SK-N-SH treated with all-trans-retinoic acid at 6 μM for 48 hours (cell line): ENCODE measurements around the gene CINP.

Experiments
- ATAC-seq: fragments of 200-7000 bp; cut with Tn5 transposase; 3 replicates; pipeline ENCODE4 v1.9.1; 2020; ENCODE audit warnings: mild to moderate bottlenecking, moderate library complexity
- ARNTL ChIP-seq: fragments of 450-650 bp; formaldehyde crosslinking; IDR thresholded peaks from 2 replicates; pipeline ENCODE4 v1.5.0; 2020; ENCODE audit warnings: low read depth, mild to moderate bottlenecking, moderate library complexity, borderline replicate concordance
- BACH2 ChIP-seq: fragments of 250-450 bp; sonication (Bioruptor Pico); IDR thresholded peaks from 2 replicates; pipeline ENCODE4 v1.9.0; 2021; ENCODE audit warnings: mild to moderate bottlenecking, borderline replicate concordance
- CSDC2 ChIP-seq: fragments of 250-450 bp; sonication (Bioruptor Pico); IDR thresholded peaks from 2 replicates; pipeline ENCODE4 v1.5.0; 2020; ENCODE audit warnings: mild to moderate bottlenecking, moderate library complexity
- ESRRG ChIP-seq: fragments of 250-450 bp; sonication (Bioruptor Pico); IDR thresholded peaks from 2 replicates; pipeline ENCODE4 v1.6.1; 2021; ENCODE audit warnings: mild to moderate bottlenecking
- GLIS3 ChIP-seq: fragments of 250-450 bp; sonication (Bioruptor Pico); IDR thresholded peaks from 2 replicates; pipeline ENCODE4 v1.5.0; 2020; ENCODE audit warnings: mild to moderate bottlenecking, moderate library complexity
- ISL1 ChIP-seq: fragments of 250-450 bp; sonication (Bioruptor Pico); IDR thresholded peaks from 2 replicates; pipeline ENCODE4 v2.1.2; 2022; ENCODE audit warnings: mild to moderate bottlenecking, moderate library complexity
- OSR1 ChIP-seq: fragments of 250-450 bp; sonication (Bioruptor Pico); IDR thresholded peaks from 2 replicates; pipeline ENCODE4 v1.8.0; 2022; ENCODE audit warnings: moderate library complexity, mild to moderate bottlenecking, inconsistent platforms
- PPARA ChIP-seq: fragments of 250-450 bp; sonication (Bioruptor Pico); IDR thresholded peaks from 2 replicates; pipeline ENCODE4 v1.5.0; 2020; ENCODE audit warnings: mild to moderate bottlenecking, borderline replicate concordance
- RARB ChIP-seq: fragments of 250-450 bp; sonication (Bioruptor Pico); IDR thresholded peaks from 2 replicates; pipeline ENCODE4 v1.8.0; 2021; ENCODE audit warnings: mild to moderate bottlenecking, moderate library complexity
- SNAI2 ChIP-seq: fragments of 250-450 bp; sonication (Bioruptor Pico); IDR thresholded peaks from 2 replicates; pipeline ENCODE4 v1.5.0; 2020; ENCODE audit warnings: mild to moderate bottlenecking, moderate library complexity
- TCF4 ChIP-seq: fragments of 250-450 bp; sonication (Bioruptor Pico); IDR thresholded peaks from 2 replicates; pipeline ENCODE4 v1.8.0; 2021; ENCODE audit warnings: mild to moderate bottlenecking, moderate library complexity, borderline replicate concordance
- TOX ChIP-seq: fragments of 250-450 bp; sonication (Bioruptor Pico); IDR thresholded peaks from 2 replicates; pipeline ENCODE4 v1.8.0; 2021; ENCODE audit warnings: mild to moderate bottlenecking, moderate library complexity, borderline replicate concordance
- ZC3H10 ChIP-seq: fragments of 250-450 bp; sonication (Bioruptor Pico); IDR thresholded peaks from 2 replicates; pipeline ENCODE4 v1.5.1; 2021; ENCODE audit warnings: mild to moderate bottlenecking, moderate library complexity
- ZFP30 ChIP-seq: fragments of 450-650 bp; formaldehyde crosslinking; IDR thresholded peaks from 2 replicates; pipeline ENCODE4 v1.5.0; 2022; ENCODE audit warnings: mild to moderate bottlenecking, moderate library complexity
- ZNF565 ChIP-seq: fragments of 450-650 bp; formaldehyde crosslinking; conservative IDR thresholded peaks from 2 replicates; pipeline ENCODE4 v1.5.0; 2020; ENCODE audit warnings: low read depth, mild to moderate bottlenecking, moderate library complexity
- ZNF70 ChIP-seq: fragments of 450-650 bp; formaldehyde crosslinking; IDR thresholded peaks from 2 replicates; pipeline ENCODE4 v1.5.0; 2020; ENCODE audit warnings: mild to moderate bottlenecking, moderate library complexity
- ZNF8 ChIP-seq: fragments of 450-650 bp; formaldehyde crosslinking; IDR thresholded peaks from 2 replicates; pipeline ENCODE4 v1.5.0; 2020; ENCODE audit warnings: mild to moderate bottlenecking, moderate library complexity
- TF ChIP-seq, protein P1 (sequence below): fragments of 250-450 bp; sonication (Bioruptor Pico); IDR thresholded peaks from 2 replicates; pipeline ENCODE4 v1.5.1; 2020; ENCODE audit warnings: low read depth, mild to moderate bottlenecking, moderate library complexity
- TF ChIP-seq, protein P2 (sequence below): fragments of 250-450 bp; sonication (Bioruptor Pico); IDR thresholded peaks from 2 replicates; pipeline ENCODE4 v1.8.0; 2021; ENCODE audit warnings: low read depth, mild to moderate bottlenecking, moderate library complexity, borderline replicate concordance
- TF ChIP-seq, protein P3 (sequence below): fragments of 250-450 bp; sonication (Bioruptor Pico); IDR thresholded peaks from 2 replicates; pipeline ENCODE4 v1.8.0; 2020; ENCODE audit warnings: mild to moderate bottlenecking, moderate library complexity, borderline replicate concordance
- TF ChIP-seq, protein P4 (sequence below): fragments of 250-450 bp; sonication (Bioruptor Pico); IDR thresholded peaks from 2 replicates; pipeline ENCODE4 v1.5.0; 2020; ENCODE audit warnings: mild to moderate bottlenecking, moderate library complexity

The CINP gene

GRCh38 chr14:102362545-102363181, at the start of gene CINP, which contains the start of gene TECPR2:
CINP (minus strand) TSS chr14:102362890; CDS start chr14:102362851, 39 bp downstream.
TECPR2 (plus strand) TSS chr14:102362941; CDS start chr14:102376722, 13,781 bp downstream.
- ATAC-seq, result peak; percentile 98
- TF ChIP-seq ZNF70 (CRISPR knock-in tag) (no peak), GLIS3 (CRISPR knock-in tag) (no peak), RARB (CRISPR knock-in tag) (no peak), ARNTL (CRISPR knock-in tag) (no peak), SNAI2 (CRISPR knock-in tag) (no peak), PPARA (CRISPR knock-in tag) (no peak), TCF4 (no peak), OSR1 (no peak), BACH2 (no peak), ZNF565 (CRISPR knock-in tag) (no peak), TOX (CRISPR knock-in tag) (no peak), ZNF8 (no peak), ESRRG (no peak), ZC3H10 (CRISPR knock-in tag) (no peak)
- TF ChIP-seq, protein P1, sequence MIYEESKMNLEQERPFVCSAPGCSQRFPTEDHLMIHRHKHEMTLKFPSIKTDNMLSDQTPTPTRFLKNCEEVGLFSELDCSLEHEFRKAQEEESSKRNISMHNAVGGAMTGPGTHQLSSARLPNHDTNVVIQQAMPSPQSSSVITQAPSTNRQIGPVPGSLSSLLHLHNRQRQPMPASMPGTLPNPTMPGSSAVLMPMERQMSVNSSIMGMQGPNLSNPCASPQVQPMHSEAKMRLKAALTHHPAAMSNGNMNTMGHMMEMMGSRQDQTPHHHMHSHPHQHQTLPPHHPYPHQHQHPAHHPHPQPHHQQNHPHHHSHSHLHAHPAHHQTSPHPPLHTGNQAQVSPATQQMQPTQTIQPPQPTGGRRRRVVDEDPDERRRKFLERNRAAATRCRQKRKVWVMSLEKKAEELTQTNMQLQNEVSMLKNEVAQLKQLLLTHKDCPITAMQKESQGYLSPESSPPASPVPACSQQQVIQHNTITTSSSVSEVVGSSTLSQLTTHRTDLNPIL (CRISPR knock-in tag), result no peak
- TF ChIP-seq, protein P2, sequence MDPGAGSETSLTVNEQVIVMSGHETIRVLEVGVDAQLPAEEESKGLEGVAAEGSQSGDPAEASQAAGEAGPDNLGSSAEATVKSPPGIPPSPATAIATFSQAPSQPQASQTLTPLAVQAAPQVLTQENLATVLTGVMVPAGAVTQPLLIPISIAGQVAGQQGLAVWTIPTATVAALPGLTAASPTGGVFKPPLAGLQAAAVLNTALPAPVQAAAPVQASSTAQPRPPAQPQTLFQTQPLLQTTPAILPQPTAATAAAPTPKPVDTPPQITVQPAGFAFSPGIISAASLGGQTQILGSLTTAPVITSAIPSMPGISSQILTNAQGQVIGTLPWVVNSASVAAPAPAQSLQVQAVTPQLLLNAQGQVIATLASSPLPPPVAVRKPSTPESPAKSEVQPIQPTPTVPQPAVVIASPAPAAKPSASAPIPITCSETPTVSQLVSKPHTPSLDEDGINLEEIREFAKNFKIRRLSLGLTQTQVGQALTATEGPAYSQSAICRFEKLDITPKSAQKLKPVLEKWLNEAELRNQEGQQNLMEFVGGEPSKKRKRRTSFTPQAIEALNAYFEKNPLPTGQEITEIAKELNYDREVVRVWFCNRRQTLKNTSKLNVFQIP, result no peak
- TF ChIP-seq, protein P3, sequence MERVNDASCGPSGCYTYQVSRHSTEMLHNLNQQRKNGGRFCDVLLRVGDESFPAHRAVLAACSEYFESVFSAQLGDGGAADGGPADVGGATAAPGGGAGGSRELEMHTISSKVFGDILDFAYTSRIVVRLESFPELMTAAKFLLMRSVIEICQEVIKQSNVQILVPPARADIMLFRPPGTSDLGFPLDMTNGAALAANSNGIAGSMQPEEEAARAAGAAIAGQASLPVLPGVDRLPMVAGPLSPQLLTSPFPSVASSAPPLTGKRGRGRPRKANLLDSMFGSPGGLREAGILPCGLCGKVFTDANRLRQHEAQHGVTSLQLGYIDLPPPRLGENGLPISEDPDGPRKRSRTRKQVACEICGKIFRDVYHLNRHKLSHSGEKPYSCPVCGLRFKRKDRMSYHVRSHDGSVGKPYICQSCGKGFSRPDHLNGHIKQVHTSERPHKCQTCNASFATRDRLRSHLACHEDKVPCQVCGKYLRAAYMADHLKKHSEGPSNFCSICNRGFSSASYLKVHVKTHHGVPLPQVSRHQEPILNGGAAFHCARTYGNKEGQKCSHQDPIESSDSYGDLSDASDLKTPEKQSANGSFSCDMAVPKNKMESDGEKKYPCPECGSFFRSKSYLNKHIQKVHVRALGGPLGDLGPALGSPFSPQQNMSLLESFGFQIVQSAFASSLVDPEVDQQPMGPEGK (CRISPR knock-in tag), result no peak
- TF ChIP-seq, protein P4, sequence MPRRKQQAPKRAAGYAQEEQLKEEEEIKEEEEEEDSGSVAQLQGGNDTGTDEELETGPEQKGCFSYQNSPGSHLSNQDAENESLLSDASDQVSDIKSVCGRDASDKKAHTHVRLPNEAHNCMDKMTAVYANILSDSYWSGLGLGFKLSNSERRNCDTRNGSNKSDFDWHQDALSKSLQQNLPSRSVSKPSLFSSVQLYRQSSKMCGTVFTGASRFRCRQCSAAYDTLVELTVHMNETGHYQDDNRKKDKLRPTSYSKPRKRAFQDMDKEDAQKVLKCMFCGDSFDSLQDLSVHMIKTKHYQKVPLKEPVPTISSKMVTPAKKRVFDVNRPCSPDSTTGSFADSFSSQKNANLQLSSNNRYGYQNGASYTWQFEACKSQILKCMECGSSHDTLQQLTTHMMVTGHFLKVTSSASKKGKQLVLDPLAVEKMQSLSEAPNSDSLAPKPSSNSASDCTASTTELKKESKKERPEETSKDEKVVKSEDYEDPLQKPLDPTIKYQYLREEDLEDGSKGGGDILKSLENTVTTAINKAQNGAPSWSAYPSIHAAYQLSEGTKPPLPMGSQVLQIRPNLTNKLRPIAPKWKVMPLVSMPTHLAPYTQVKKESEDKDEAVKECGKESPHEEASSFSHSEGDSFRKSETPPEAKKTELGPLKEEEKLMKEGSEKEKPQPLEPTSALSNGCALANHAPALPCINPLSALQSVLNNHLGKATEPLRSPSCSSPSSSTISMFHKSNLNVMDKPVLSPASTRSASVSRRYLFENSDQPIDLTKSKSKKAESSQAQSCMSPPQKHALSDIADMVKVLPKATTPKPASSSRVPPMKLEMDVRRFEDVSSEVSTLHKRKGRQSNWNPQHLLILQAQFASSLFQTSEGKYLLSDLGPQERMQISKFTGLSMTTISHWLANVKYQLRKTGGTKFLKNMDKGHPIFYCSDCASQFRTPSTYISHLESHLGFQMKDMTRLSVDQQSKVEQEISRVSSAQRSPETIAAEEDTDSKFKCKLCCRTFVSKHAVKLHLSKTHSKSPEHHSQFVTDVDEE (CRISPR knock-in tag), result no peak

GRCh38 chr14:102408724-102409123, 46.0 kb upstream of the CINP start:
- no peak for ATAC-seq
- TF ChIP-seq, protein P1 (CRISPR knock-in tag), result no peak
- TF ChIP-seq ZNF8, result no peak

GRCh38 chr14:102407258-102407657, 44.6 kb upstream of the CINP start:
- ATAC-seq, result no peak
- TF ChIP-seq ARNTL (CRISPR knock-in tag) (no peak), BACH2 (no peak), CSDC2 (CRISPR knock-in tag) (no peak), ZNF70 (CRISPR knock-in tag) (no peak), ISL1 (CRISPR knock-in tag) (no peak), PPARA (CRISPR knock-in tag) (no peak), OSR1 (no peak), ZNF8 (no peak), GLIS3 (CRISPR knock-in tag) (no peak), ESRRG (no peak), ZFP30 (CRISPR knock-in tag) (no peak), RARB (CRISPR knock-in tag) (no peak)
- TF ChIP-seq, protein P2, result no peak
- TF ChIP-seq, protein P4 (CRISPR knock-in tag), result no peak
- TF ChIP-seq, protein P1 (CRISPR knock-in tag), result no peak
